ENCODE data around the gene SIN3B. TPM values are rescaled to one million over a fixed set of nuclear protein-coding genes. Genes with fewer than 3 reads are reported as not detected.
A peak's percentile ranks its signal among the peaks of the same experiment; 100 is the strongest.

The SIN3B gene
- total RNA-seq, 1 donor from 2014 or later = 34.6 TPM

DNA sequence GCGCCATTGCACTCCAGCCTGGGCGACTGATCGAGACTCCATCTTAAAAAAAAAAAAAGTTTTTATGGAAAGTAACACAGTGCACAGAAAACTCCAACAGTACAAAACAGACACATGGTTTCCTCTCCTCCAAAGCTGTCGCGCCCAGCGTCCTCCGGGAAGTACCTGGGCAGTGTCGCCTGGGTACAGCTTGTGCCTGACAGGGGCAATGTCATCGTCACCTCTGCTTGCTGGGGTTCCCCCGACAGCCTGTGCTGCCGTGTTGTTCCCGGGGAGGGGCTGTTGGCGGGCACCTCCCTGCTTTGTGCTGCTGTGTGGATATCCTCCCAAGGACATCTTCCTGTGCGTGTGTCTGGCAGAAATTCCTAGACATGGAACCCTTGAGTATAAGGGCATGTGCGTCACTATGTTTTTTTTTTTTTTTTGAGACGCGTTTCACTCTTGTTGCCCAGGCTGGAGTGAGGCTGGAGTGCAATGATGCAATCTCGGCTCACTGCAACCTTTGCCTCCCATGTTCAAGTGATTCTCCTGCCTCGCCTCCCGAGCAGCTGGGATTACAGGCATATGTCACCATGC lies 57.2 kb downstream of the SIN3B start:
- DNase-seq (ENCODE audit: low spot score in 2 of 2) (no peak), FAIRE-seq (no peak)

DNA sequence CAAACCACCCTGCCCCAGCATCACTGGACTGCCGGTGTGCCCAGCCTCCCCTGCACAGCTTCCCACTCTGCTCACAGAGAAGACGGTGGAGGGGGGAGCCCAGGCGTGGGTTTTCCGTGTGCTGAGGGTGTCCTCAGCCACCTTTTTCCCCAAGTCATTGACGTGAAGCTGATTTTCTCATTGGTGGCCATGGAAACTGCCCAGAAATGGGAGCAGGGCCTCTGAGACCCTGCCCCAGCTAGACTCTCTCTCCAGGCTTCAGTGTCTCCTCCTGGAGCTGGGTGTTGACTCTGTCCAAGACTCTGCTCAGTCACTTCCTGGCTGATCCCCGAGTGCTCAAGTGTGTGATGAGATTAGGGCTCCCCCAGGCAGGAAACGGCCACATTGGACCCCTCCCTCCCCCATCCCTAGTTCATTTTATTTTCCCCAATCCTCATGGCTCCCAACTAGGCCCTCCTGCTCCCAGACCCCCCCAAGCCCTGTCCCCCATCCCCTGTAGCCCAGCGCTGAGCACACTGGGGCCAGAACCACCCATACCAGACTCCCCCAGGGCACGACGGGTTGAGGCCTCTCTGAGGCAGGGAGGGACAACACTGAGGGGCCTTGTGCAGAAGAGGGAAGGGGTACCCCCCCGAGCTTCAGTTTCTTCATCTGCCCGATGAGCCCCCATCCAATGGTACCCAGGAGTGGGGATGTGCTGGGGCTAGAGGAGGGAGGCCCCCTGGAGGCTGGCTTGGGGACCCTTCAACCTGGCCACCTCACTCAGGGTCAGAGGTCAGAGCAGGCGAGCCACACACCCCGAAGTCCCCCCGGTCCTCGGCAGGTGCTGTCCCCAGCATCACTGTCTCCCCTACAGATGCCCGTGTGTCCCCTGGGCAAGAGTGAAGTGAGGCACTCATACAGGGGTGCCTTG lies 58.4 kb downstream of the SIN3B start:
- FAIRE-seq (no peak), DNase-seq (ENCODE audit: low spot score in 2 of 2) (no peak)

DNA sequence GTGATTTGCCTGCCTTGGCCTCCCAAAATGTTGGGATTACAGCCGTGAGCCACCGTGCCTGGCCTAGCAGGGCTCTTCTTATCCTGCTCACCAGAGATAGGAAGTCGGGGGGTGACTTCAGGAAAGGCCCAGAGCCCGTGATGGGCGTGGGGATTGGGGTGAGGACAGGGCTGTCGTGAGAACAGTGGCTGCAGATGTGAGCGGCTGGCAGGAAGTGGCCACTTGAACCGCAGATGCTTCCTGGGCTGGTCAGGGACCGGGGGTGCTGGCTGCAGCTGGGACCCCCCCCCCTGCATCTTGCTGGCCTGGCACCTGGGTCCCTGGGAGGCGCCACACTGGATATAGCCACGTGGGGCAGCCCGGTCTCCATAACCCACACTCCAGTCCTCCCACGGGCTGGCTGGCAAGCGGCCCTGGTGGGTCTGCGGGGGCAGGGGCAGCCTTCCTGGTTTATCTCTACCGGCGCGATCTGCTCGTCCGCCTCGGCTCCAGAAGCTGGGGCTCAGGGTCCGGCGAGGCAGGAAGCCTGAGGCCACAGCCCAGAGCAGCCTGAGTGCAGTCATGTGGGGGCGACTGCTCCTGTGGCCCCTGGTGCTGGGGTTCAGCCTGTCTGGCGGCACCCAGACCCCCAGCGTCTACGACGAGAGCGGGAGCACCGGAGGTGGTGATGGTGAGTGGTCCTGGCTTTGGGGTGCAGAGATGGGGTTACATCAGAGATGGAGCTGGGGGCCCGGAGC lies 59.6 kb downstream of the SIN3B start, which contains the start of gene F2RL3:
Gene F2RL3 (plus strand): TSS at position 371 of the 737 bp plus-strand sequence. CDS start 191 bp downstream, at position 562.
- FAIRE-seq = no peak
- no peak for DNase-seq (ENCODE audit: low spot score in 2 of 2)

DNA sequence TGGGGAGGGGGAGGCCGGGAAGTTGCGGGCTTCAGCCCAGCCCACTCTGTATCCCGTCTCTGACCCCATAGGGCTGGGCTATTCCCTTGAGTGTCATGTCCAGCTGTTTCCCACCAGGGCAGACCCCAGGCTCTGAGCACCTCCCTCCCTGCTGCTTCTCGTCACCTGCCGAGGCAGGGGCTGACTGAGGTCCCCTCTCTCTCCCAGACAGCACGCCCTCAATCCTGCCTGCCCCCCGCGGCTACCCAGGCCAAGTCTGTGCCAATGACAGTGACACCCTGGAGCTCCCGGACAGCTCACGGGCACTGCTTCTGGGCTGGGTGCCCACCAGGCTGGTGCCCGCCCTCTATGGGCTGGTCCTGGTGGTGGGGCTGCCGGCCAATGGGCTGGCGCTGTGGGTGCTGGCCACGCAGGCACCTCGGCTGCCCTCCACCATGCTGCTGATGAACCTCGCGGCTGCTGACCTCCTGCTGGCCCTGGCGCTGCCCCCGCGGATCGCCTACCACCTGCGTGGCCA lies 60.2 kb downstream of the SIN3B start:
- FAIRE-seq = no peak
- no peak for DNase-seq (ENCODE audit: low spot score in 2 of 2)

DNA sequence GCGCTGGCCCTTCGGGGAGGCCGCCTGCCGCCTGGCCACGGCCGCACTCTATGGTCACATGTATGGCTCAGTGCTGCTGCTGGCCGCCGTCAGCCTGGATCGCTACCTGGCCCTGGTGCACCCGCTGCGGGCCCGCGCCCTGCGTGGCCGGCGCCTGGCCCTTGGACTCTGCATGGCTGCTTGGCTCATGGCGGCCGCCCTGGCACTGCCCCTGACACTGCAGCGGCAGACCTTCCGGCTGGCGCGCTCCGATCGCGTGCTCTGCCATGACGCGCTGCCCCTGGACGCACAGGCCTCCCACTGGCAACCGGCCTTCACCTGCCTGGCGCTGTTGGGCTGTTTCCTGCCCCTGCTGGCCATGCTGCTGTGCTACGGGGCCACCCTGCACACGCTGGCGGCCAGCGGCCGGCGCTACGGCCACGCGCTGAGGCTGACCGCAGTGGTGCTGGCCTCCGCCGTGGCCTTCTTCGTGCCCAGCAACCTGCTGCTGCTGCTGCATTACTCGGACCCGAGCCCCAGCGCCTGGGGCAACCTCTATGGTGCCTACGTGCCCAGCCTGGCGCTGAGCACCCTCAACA lies 60.8 kb downstream of the SIN3B start:
- no peak for DNase-seq (ENCODE audit: low spot score in 2 of 2)
- no peak for FAIRE-seq

DNA sequence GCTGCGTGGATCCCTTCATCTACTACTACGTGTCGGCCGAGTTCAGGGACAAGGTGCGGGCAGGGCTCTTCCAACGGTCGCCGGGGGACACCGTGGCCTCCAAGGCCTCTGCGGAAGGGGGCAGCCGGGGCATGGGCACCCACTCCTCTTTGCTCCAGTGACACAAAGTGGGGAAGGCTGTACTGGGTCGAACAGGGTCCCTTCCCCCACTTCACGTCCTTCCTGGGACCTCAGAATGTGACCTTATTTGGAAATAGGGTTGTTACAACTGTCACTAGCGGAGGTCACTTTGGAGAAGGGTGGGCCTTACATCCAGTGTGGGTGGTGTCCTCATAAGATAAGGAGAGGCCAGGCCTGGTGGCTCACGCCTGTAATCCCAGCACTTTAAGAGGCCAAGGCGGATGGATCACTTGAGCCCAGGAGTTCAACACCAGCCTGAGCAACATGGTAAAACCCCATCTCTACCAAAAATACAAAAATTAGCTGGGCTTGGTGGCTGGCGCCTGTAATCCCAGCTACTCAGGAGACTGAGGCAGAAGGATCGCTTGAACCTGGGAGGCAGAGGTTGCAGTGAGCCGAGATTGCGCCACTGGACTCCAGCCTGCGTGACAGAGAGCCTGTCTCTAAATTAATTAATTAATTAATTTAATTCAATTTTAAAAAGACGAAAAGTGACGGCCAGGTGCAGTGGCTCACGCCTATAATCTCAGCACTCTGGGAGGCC lies 61.4 kb downstream of the SIN3B start:
- FAIRE-seq = no peak
- no peak for DNase-seq (ENCODE audit: low spot score in 2 of 2)

DNA sequence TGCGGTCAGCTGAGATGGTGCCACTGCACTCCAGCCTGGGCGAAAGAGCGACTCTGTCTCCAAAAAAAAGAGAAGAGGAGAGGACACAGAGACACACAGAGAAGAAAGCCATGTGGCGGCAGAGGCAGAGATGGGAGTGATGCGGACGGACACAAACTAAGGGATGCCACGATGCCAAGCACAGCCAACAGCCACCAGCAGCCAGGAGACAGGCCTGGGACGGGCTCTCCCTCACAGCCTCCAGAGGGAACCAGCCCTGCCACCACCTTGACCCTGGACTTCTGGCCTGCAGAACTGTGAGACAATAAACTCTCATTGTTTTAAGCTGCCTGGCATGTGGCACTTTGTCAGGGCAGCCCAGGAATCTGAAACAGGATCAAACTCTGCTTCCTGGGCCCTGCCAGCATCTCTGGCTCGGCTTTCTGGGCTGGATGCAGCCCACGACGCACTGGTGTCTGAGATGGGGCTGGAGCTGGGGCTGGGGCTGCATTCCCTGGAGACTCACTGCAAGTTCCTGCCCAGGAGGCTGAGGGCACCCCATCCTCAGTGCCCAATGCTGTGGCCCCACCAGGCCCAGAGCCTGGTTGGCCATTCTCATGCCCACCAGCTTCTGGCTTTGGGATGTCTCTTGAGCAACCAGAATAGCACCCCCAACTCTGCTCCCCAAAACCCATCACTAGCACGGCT lies 62.6 kb downstream of the SIN3B start:
- FAIRE-seq (no peak), DNase-seq (ENCODE audit: low spot score in 2 of 2) (no peak)

DNA sequence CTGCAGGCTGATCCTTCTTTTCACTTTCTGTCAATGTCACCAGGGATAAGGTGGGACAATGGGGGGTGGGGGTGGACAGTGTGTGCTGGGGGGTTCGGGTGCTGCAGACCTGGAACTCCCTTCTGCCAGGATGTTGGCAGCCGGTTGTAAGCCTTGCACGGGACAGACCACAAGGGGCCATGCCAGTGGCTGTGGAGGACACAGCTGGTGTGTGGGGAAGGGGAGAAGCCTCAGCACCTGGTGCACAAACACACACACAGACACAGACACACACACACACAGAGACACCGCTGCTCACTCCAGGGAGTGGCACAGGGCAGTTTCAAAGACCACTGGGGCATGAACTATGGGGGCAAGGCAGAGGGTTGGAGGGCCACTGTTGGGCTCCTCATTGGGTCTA lies 63.2 kb downstream of the SIN3B start:
- DNase-seq (ENCODE audit: low spot score in 2 of 2) = no peak
- no peak for FAIRE-seq

DNA sequence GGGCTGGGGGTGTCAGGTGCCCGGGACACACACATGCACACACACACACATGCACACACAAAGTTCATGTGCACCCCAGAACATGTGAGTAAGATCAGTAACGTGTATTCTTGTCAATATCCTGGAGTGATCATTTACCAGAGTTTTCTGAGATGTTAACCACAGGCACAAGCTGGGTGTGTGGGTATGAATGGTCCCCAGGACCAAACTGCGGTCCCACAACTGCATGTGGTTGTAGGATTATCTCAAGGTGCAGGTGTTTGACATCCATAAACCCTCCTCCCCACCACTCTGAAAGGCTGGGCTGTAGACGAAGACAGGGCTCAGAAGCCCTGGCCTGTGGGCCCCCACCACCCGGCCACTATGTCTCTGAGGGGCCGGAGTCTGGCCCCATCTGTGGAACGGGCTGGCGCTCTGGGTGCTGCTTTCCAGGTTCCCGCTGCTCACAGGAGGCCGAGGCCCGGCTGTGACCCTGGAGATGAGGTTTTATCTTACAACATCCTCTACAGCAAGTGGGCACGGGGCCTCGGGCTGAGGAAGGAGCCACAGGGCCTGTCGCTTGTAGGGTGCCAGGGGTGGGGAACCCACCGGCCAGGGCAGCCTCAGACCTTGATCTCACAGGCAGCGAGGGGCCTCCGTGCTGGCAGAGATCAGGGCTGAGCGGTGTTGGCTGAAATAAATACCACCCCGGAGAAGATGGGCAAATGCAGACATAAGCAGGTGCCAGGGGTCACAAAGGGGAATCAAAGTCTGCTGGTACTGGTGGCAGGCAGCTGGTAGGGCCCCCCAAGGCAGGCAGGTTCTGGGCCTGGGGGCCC lies 63.9 kb downstream of the SIN3B start:
- FAIRE-seq = no peak
- no peak for DNase-seq (ENCODE audit: low spot score in 2 of 2)

DNA sequence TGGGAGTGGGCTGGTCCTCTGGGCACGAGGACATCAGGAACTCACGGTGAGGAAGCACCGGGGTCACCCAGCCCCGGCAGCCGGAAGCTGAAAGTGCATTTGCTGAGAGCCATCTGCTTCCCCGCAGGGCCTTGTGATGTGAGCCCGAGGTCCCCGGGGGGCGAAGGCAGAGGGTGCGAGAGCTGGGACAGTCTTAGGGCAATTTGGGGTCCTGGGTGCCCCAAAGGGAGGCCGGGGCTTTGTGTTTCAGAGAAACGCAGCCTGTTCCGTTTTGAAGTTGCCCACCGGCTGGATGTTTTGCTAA lies 64.4 kb downstream of the SIN3B start:
- FAIRE-seq = no peak
- DNase-seq (ENCODE audit: low spot score in 2 of 2) = no peak

DNA sequence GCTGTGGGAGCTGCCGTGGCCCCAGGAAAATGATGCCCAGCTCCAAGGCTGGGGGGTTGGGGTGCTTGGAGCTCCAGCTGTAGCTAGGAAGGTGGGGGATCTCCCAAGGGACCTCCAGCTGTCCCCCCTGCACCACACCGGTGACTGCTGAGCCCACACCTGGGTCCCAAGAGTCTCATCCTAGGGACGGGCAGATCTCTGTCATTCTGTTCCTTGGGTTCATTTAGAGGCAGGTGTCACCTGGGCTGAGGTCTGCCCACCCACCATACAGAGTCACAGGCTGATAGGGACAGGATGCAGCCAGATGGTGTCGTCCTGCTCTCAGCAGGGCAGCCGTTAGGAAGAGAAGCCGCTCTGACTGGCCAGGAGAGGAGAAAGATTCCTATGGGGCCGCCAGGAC lies 64.9 kb downstream of the SIN3B start:
- FAIRE-seq (no peak), DNase-seq (ENCODE audit: low spot score in 2 of 2) (no peak)

DNA sequence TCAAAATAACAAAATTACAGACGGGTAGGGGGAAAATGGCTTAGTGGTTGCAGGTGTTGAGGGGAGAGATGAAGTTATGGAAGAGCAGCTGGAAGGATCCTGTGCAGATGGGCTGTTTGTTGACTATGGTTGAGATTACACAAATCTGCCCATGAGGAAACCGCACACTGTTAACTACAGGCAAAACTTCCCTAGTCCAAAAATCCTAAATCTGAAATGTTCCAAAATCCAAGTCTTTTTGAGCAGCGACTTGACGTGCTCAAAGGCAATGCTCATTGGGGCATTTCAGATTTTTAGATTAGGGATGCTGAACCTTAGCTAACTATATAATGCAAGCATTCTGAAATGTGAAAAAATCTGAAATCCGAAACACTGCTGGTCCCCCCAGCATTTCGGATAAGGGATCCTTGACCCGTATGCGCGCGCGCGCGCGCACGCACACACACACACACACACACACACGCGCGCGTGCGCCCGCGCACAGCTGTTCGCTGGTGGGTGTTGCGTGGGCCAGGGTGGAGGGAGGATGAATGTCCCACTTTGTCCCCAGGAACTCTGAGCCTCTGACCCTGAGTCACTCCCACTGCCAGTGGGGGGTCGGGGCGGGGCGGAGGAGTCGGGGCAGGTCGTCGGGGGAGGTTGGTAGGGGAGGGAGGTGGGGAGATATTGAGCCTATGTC lies 66.4 kb downstream of the SIN3B start:
- DNase-seq (ENCODE audit: low spot score in 2 of 2) = no peak
- no peak for FAIRE-seq

DNA sequence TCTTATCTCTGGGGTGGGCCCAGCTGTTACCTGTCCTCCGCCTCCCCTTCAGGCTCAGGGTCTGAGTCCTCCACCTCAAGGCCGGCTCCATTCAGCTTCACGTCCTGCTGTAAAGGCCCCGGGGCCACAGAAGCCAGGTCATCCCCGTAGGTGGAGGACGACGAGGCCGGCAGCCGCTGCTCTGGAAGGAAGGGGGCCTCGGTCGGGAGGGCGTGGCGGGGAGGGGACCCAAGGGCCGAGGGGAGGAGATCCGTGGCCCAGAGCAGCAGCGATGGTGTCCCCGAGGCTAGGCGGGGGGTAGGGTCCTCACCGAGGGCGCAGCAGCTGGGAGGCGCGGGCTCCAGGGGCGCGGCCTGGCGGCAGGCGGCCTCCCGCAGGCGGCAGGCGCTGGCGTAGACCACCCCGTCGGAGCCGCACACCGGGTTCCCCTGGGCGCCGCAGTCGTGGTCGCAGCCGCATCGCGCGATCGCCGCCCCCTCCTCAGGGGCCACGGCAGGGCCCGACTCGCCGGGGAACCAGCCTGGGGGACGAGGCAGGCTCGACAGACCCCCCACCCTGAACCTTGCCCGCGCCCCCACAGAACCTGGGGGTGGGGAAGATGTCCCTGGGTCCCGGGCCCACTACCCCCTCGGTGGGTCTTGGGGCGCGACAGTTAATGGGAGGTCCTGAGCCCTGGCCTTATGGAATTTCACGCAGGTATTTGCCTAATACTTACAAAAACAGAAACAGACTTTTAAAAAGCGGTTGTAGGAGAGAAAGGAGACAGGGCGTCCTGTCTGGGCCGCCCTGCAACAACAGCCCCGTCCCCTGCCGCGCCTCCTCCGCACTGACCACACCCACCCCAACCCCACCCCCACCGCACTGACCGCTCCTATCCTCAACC lies 67.2 kb downstream of the SIN3B start:
- FAIRE-seq (no peak), DNase-seq (ENCODE audit: low spot score in 2 of 2) (no peak)

DNA sequence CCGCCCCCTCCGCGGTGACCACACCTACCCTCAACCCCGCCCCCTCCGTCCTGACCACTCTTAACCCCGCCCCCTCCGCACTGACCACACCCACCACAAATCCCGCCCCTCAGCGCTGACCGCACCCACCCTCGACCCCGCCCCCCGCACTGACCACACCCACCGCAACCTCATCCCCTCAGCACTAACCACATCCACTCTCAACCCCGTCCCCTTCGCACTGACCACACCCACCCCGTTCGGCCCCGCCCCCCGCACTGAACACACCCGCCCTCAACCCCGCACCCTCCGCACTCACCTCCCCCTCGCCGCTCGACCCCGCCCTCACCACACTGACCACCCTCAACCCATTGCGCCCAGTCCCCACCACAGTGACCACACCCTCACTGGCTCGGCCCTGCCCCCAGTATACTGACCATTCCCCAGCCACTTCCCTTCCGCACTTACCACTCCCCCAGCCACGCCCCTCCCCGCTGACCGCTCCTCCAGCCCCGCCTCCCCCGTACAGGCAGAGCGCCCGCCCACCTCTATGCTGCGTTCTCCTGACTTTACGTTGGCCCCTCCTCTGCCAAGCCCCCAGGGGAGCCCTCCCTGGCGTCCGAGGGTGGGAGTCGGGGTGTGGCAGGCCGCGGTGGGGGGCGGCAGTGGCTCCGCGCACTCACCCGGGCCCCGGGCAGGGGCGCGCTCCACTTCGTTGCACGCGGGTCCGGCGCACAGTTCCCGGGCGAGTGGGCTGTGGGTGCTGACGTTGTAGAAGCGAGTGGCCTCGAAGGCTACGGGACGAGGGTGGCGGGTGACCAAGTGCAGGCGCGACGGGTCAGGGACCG lies 68.0 kb downstream of the SIN3B start:
- peak; percentile 88 to 91 for DNase-seq (ENCODE audit: low spot score in 2 of 2)
- no peak for FAIRE-seq

DNA sequence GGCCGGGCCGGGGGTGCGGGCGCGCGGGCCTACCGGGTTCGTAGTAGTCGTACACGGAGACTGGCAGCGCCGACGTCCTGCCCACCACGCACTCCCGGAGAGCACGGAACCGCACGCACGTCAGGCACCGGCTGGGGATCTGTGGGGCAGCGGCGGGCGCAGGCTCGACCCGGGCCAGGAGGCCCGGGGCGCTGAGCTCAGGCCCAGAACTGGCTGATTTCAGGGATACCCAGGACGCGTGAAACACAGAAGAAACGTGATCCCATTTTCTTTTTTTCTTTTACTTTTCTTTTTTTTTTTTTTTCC lies 68.6 kb downstream of the SIN3B start:
- FAIRE-seq (no peak), DNase-seq (ENCODE audit: low spot score in 2 of 2) (no peak)

DNA sequence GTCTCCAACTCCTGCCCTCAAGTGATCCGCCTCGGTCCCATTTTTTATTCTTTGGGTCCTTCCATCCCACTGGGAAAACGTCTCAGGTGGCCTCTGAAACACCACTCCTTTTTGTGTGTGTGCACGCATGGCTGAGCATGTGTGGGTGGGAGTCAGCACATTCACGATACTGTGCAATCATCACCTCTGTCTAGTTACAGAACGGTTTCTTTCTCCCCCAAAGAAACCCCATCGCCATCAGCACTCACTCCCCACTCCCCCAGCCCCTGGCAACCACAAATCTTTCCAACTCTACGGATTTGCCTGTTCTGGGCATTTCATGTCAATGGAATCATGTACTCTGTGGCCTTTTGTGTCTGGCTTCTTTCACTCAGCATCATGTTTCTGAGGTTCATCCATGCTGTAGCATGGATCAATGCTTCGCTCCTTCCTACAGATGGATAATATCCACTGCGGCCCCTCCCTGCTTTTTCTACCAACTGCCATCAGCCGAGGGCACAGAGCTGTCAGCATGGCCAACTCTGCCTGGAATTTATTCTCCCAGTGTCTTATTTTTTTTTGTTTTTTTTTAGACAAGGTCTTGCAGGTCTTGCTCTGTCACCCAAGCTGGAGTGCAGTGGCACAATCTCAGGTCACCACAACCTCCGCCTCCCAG lies 69.3 kb downstream of the SIN3B start:
- FAIRE-seq = no peak
- DNase-seq (ENCODE audit: low spot score in 2 of 2) = no peak

Measured in frontal cortex (tissue), 4 donors.